ENCODE results near the gene SCAF8.

DNA sequence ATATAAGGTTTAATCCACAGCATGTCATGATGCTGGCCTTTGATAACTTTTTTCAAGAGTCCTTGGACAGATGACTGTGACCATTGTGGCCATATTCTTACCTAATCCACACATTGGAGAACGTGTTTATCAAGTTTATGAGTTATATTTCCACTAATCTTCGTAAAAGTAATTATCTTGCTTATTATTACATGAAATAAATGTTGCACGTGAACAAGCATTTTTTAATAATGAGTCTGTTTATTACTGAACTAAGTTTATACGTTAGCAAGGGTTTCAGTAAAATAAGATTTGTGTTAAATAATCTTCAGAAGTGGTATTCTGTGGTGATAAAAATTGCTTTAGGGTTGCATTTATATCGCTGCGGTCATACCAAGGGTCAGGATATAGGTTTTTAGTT, 107.1 kb downstream of the SCAF8 start:
- TF ChIP-seq POLR2A (IDR thresholded peaks at IDR 0.05; ENCODE audit: low read depth, low read length) (no peak), POLR2AphosphoS5 (IDR thresholded peaks at IDR 0.05; ENCODE audit: low read depth, low read length) (no peak), PAX5 (IDR thresholded peaks at IDR 0.05; ENCODE audit: insufficient read depth, low read length, severe bottlenecking) (no peak), TAF1 (IDR thresholded peaks at IDR 0.05; ENCODE audit: low read depth, low read length) (no peak), POU2F2 (IDR thresholded peaks at IDR 0.05; ENCODE audit: low read depth, low read length) (no peak)
